ENCODE data around the gene SP2.

GRCh38 chr17:47945529-47946508 is 49.8 kb downstream of the SP2 start:
- no peak for TF ChIP-seq CTCF (IDR thresholded peaks at IDR 0.05; ENCODE audit: control extremely low read depth in 1 of 3, insufficient read depth in 1 of 3, low read depth in 1 of 3, low read length in 3 of 3)
- TF ChIP-seq BRCA1 (IDR thresholded peaks at IDR 0.05; ENCODE audit: low read depth, low read length): no peak
- no peak for TF ChIP-seq POLR2AphosphoS5 (IDR thresholded peaks at IDR 0.05; ENCODE audit: low read depth, low read length)
- no peak for TF ChIP-seq POLR2A (IDR thresholded peaks at IDR 0.05; ENCODE audit: control extremely low read depth in 1 of 2, low read depth in 2 of 2, low read length in 2 of 2)
- no peak for TF ChIP-seq NRF1 (IDR thresholded peaks at IDR 0.05; ENCODE audit: low read depth, low read length)
- TF ChIP-seq RFX5 (IDR thresholded peaks at IDR 0.05; ENCODE audit: borderline replicate concordance, low read depth, low read length): no peak
- no peak for TF ChIP-seq SIRT6 (IDR thresholded peaks at IDR 0.05; ENCODE audit: low read length)
